ENCODE measurements around the gene TXNDC5. TPM values are rescaled to one million over a fixed set of nuclear protein-coding genes. Genes with fewer than 3 reads are reported as not detected.

TXNDC5 gene
- total and polyA plus RNA-seq, 2 of the 13 experiments (the other 11 are each of a cell fraction or from before 2014, with no cell fraction given), result 287 to 578 TPM

DNA sequence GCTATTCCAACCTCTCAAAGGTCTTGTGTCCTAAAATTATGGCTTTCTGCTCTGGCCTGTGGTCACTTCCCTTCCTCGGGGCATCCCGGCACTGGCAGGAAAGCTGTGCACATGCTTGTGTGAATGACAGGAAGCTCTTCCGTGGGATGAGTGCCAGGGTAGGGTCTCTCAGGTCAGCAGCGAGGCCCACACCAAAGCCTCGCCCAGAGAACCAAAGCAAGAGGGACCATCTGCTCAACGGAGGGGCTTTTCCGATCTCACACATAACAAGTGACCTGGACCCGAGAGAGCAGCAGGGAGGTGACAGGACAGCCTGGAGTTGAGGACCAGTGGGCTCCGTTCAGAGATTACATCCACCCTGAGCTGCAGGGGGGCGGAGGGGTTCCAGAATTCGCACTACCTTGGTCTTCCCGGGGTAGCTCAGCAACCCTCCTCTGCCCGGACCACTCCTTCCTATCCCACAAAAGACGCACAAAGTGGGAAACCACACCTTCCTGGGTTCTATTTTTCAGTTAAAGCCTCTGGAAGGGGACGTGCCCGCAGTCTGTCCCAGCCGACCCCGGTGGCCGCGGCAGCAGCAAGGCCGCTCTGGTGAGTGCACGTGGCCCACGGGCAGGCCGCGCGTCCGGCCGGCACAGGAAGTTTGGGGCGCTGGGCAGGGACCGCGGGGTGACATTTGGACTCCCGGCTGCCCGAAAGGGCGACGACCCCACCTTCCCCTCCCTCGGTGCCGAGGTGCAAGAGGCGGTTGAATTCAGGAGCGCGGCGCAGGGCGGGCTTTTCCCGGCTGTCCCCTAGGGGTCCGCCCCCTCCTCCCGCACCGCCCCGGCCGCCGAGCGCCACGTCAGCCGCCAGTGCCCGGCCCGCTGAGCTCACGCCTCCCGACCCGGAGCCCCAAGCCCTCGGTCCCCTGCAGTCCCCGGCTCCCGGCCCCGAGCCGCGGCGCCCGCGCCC lies 988 bp downstream of the TXNDC5 start (continued):
- TF ChIP-seq TRAFD1 (CRISPR knock-in tag; IDR thresholded peaks at IDR 0.05; ENCODE audit: borderline replicate concordance) (no peak; the same call in 1 of the 2 replicates), NR3C1 (CRISPR knock-in tag; IDR thresholded peaks at IDR 0.05) (no peak), XRCC5 (optimal IDR thresholded peaks at IDR 0.05; ENCODE audit: low read length) (no peak), THAP7 (CRISPR knock-in tag; IDR thresholded peaks at IDR 0.05) (no peak; the same call in 1 of the 2 replicates), ZNF142 (CRISPR knock-in tag; IDR thresholded peaks at IDR 0.05) (0 out of 2 replicates have a peak, but pooled peaks have one; percentile 28), ZNF512 (CRISPR knock-in tag; IDR thresholded peaks at IDR 0.05) (no peak), ZNF543 (CRISPR knock-in tag; IDR thresholded peaks at IDR 0.05) (peak; percentile 91), MIER2 (CRISPR knock-in tag; IDR thresholded peaks at IDR 0.05) (peak; percentile 47; the same call in 1 of the 2 replicates), TAF1 (CRISPR knock-in tag; IDR thresholded peaks at IDR 0.05) (peak; percentile 73), ZBTB26 (CRISPR knock-in tag; IDR thresholded peaks at IDR 0.05; ENCODE audit: borderline replicate concordance) (peak; percentile 83), MAFF (IDR thresholded peaks at IDR 0.05; ENCODE audit: low read depth, low read length) (no peak)
- TF ChIP-seq, protein P1, sequence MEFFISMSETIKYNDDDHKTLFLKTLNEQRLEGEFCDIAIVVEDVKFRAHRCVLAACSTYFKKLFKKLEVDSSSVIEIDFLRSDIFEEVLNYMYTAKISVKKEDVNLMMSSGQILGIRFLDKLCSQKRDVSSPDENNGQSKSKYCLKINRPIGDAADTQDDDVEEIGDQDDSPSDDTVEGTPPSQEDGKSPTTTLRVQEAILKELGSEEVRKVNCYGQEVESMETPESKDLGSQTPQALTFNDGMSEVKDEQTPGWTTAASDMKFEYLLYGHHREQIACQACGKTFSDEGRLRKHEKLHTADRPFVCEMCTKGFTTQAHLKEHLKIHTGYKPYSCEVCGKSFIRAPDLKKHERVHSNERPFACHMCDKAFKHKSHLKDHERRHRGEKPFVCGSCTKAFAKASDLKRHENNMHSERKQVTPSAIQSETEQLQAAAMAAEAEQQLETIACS (CRISPR knock-in tag; IDR thresholded peaks at IDR 0.05), result peak; percentile 78
- TF ChIP-seq, protein P2, sequence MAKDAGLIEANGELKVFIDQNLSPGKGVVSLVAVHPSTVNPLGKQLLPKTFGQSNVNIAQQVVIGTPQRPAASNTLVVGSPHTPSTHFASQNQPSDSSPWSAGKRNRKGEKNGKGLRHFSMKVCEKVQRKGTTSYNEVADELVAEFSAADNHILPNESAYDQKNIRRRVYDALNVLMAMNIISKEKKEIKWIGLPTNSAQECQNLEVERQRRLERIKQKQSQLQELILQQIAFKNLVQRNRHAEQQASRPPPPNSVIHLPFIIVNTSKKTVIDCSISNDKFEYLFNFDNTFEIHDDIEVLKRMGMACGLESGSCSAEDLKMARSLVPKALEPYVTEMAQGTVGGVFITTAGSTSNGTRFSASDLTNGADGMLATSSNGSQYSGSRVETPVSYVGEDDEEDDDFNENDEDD (CRISPR knock-in tag; IDR thresholded peaks at IDR 0.05; ENCODE audit: borderline replicate concordance), result peak; percentile 89

All from HepG2 (cell line).